GM18508 (cell line): ENCODE data around the gene CTXND2.
"Not testable (repeated sequence)": the region's sequence is repeated elsewhere in the genome, so short reads cannot be mapped to it uniquely, and the experiment has no call there.

Experiments used
- ATAC-seq: cut with Tn5 transposase; IDR thresholded peaks from one replicate; pipeline ENCODE4 v1.9.1; 2021; ENCODE audit warnings: moderate number of reproducible peaks; ENCODE audit not compliant: insufficient read depth, unreplicated experiment

CTXND2 gene

GRCh38 chr1:150888727-150889126 is 1.8 kb downstream of the CTXND2 start:
- no peak for ATAC-seq

- ATAC-seq: no peak
These were observed 3.1 kb downstream of the CTXND2 start for GRCh38 chr1:150890033-150890416.

GRCh38 chr1:150893336-150893913 is 6.5 kb downstream of the CTXND2 start:
- no peak for ATAC-seq

DNA sequence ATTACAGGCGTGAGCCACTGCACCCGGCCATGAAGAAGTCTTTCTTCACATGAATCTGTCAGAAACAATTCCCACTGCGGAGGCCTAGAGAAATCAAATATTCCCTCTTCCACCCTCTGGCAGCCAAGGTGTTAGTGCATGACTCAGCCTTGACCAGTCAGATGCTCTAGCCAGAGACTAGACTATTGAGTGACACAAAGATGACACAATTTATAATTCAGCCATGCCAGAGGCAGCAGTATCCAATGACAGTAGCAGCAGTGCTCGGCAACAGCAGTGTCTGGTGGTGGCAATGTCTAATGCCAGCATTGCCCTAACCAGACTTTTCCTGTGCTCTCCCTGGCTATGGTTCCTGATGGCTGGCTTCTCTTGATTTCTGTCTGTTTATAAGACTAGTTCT is 8.7 kb downstream of the CTXND2 start:
- ATAC-seq: no peak

GRCh38 chr1:150899795-150900194 is 12.9 kb downstream of the CTXND2 start:
- ATAC-seq: not testable (repeated sequence)

DNA sequence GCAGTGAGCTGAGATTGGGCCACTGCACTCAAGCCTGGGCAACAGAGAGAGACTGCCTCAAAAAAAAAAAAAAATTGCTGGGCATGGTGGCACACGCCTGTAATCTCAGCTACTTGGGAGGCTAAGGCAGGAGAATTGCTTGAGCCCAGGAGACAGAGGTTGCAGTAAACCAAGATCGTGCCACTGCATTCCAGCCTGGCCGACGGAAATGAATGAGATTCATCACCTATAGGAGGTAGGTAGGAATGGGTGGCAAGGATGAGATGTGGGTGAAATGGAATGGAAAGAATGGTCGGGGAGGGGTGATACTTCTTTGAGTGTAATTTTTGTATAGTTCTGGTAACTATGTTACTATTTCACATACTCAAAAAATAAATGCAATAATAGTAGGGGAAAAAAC is 15.4 kb downstream of the CTXND2 start:
- no peak for ATAC-seq

GRCh38 chr1:150902751-150903150 is 15.8 kb downstream of the CTXND2 start:
- ATAC-seq: no peak

DNA sequence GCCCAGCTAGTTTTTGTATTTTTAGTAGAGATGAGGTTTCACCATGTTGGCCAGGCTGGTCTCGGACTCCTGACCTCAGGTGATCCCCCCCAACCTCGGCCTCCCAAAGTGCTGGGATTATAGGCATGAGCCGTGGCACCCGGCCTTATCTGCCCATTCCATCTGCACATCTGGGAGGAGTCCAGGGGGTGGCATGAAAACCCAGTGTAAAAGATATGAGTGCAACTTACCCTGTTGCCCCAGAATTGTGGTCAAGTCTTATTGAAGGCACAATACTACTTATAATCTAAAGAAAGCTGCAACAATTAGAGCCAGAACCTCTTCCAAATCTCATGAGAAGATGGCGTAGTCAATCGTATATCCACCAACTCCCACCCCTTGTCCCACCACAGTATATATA is 18.4 kb downstream of the CTXND2 start:
- ATAC-seq: no peak

DNA sequence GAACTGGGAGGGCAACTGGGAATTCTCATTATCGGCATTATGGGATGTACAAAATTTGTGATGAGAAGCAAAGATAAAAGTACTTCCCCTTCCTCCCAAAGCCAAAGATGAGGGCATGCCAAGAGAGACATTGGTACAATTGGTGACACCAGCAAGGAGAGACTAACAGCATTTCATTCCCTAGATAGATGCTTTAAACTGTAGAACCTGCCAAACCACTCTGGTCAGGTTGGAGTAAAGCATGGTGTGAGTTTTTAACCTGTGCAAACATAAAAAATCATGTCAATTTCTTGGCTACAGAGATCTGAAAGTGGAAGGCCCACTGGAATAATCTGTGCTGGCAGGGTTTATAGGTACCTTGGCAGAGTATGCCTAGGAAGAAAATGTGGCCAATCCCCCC is 19.4 kb downstream of the CTXND2 start:
- no peak for ATAC-seq

- no peak for ATAC-seq
These were observed 19.9 kb downstream of the CTXND2 start for GRCh38 chr1:150906813-150907212.

- ATAC-seq: no peak
These were observed 22.7 kb downstream of the CTXND2 start for GRCh38 chr1:150909585-150910180.

GRCh38 chr1:150912623-150913022 is 25.7 kb downstream of the CTXND2 start:
- ATAC-seq: no peak

GRCh38 chr1:150917387-150917786 is 30.5 kb downstream of the CTXND2 start:
- ATAC-seq: no peak

DNA sequence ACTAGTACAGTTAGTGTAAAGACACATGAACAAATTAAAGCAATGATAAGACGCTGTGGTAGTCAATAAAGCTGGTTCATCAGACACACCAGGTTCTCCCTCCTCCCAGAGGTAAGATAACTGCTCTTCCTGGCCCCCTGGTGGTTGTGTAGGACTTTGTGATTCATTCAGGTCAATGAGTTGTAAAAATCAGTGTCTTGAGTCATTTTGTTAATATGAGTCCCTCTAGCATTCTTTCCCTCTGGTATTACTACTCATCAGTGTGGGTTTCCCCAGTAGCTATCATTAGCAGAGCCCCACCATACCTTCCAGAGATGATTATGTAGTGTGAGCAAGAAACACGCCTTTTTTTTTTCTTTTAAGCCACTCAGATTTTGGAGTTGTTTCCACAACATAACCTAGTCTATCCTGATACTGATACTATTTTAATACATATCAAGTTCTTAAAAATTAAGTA is 35.6 kb downstream of the CTXND2 start:
- peak; percentile 62 for ATAC-seq

GRCh38 chr1:150925080-150925479 is 38.1 kb downstream of the CTXND2 start:
- no peak for ATAC-seq

GRCh38 chr1:150926097-150926741 is 39.3 kb downstream of the CTXND2 start, which contains the start of gene SETDB1:
Gene SETDB1 (plus strand): TSS chr1:150926363. CDS start chr1:150927715, 1,352 bp downstream.
- ATAC-seq: peak; percentile 58

- ATAC-seq: no peak
These were observed 40.7 kb downstream of the CTXND2 start for GRCh38 chr1:150927624-150928023.

- no peak for ATAC-seq
These were observed 41.4 kb downstream of the CTXND2 start for GRCh38 chr1:150928286-150928685.

DNA sequence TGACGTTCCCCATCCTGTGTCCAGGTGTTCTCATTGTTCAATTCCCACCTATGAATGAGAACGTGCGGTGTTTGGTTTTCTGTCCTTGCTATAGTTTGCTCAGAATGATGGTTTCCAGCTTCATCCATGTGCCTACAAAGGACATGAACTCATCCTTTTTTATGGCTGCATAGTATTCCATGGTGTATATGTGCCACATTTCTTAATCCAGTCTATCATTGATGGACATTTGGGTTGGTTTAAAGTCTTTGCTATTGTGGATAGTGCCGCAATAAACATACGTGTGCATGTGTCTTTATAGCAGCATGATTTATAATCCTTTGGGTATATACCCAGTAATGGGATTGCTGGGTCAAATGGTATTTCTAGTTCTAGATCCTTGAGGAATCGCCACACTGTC is 41.8 kb downstream of the CTXND2 start:
- ATAC-seq: not testable (repeated sequence)

DNA sequence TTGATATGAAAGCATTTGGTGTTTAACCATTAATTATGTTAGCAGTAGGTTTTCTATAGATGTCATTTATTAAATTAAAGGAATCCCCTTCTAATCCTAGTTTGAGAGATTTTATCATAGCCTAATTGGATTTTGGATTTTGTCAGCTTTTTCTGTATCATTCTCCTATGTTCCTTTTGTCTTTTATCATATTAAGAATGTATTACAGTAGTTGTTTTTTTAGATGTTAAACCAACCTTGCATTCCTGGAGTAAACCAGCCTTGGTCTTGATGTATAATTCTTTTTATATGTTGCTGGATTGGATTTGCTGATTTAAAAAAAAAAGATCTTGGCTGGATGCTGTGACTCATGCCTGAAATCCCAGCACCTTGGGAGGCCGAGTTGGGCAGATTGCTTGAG is 44.8 kb downstream of the CTXND2 start:
- ATAC-seq: no peak

GRCh38 chr1:150944856-150945255 is 57.9 kb downstream of the CTXND2 start:
- ATAC-seq: no peak

GRCh38 chr1:150954708-150955107 is 67.8 kb downstream of the CTXND2 start:
- ATAC-seq: no peak
